HL-60 (cell line): Measurements from ENCODE around the gene STXBP2.

Experiments used
- GABPA ChIP-seq: IDR thresholded peaks from 2 replicates; pipeline ENCODE4 v1.6.1; 2012; ENCODE audit warnings: low read depth
- POLR2AphosphoS5 ChIP-seq: IDR thresholded peaks from 2 replicates; pipeline ENCODE4 v1.6.1; 2012; ENCODE audit warnings: low read depth
- REST ChIP-seq: IDR thresholded peaks from 2 replicates; pipeline ENCODE4 v1.6.1; 2012; ENCODE audit warnings: low read depth; ENCODE audit not compliant: insufficient replicate concordance
- SPI1 ChIP-seq: IDR thresholded peaks from 2 replicates; pipeline ENCODE4 v1.6.1; 2012; ENCODE audit warnings: low read depth, mild to moderate bottlenecking, borderline replicate concordance
- TF ChIP-seq, protein P1 (sequence below): IDR thresholded peaks from one replicate; pipeline ENCODE4 v1.5.1; 2011; ENCODE audit warnings: low read length, control low read depth, inconsistent platforms; ENCODE audit not compliant: insufficient read depth

DNA sequence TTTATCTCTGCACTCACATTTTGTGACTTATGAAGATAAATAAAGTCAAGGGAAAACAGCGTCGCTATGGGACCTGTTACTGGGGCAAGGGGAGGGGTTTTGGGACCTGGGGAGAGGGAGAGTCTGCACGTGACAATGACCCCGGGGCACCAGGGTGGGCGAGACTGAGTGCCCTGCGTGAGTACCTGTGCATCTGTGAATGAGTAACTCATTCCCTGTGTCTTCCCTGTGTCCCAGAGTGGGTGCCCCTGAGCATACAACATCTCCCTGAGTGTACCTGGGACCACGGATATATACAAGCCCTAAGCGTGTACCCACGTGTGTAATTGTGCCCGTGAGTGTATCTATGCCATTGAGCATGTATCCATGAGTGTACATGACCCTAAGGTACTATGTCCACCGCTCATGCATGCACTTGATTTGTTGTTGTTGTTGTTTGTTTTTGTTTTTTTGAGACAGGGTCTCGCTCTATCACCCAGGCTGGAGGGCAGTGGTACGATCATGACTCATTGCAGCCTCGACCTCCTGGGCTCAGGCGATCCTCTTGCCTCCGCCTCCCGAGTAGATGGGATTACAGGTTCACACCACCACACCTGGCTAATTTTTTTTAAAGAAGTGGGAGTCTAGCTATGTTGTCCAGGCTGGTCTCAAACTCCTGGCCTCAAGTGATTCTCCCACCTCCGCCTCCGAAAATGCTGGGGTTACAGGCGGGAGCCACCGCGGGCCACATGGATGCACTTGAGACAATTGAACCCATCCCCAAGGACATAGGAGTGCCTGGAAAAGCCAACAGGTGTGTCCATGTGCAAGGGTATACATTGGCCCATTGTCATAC lies 43.1 kb downstream of the STXBP2 start:
- TF ChIP-seq, protein P1, sequence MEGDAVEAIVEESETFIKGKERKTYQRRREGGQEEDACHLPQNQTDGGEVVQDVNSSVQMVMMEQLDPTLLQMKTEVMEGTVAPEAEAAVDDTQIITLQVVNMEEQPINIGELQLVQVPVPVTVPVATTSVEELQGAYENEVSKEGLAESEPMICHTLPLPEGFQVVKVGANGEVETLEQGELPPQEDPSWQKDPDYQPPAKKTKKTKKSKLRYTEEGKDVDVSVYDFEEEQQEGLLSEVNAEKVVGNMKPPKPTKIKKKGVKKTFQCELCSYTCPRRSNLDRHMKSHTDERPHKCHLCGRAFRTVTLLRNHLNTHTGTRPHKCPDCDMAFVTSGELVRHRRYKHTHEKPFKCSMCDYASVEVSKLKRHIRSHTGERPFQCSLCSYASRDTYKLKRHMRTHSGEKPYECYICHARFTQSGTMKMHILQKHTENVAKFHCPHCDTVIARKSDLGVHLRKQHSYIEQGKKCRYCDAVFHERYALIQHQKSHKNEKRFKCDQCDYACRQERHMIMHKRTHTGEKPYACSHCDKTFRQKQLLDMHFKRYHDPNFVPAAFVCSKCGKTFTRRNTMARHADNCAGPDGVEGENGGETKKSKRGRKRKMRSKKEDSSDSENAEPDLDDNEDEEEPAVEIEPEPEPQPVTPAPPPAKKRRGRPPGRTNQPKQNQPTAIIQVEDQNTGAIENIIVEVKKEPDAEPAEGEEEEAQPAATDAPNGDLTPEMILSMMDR, result no peak
- TF ChIP-seq REST (no peak), POLR2AphosphoS5 (no peak), SPI1 (no peak), GABPA (no peak)
